ENCODE results near the gene CNTNAP2. TPM values are rescaled to one million over a fixed set of nuclear protein-coding genes. Genes with fewer than 3 reads are reported as not detected.

Gene CNTNAP2
- total RNA-seq, 1 experiment from 2014 or later: 64.5 TPM

DNA sequence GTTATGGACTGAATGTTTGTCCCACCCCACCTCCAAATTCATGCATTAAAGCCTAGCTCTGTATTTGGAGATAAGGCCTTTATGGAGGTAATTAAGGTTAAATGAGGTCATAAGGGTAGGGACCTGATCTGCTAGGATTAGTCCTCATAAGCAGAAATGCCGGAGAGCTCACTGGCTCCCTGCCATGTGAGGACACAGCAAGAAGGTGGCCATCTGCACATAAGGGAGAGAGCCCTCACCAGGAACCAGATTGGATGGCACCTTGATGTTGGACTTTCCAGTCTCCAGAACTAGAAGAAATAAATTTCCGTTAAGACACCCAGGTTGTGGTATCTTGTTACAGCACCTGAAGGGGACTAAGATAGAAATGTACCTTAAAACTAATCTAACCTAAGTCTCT, 1657.9 kb downstream of the CNTNAP2 start:
- H3K4me1 Mint-ChIP-seq: no peaks in the 10 kb centered on the region
- no peak overlapping the region for H4K8ac ChIP-seq (replicated peaks; ENCODE audit: insufficient read length, low read depth, low read length)
- no peaks in the 10 kb centered on the region for H3K27me3 Mint-ChIP-seq (ENCODE audit: low read depth)
- H3K79me1 ChIP-seq (ENCODE audit: insufficient read depth, low read depth, low read length, poor library complexity, severe bottlenecking): no peaks in the 10 kb centered on the region
- H3K4me2 ChIP-seq (ENCODE audit: insufficient read depth, insufficient read length, low read length): no peak overlapping the region
- no peak overlapping the region for H2BK15ac ChIP-seq (ENCODE audit: low read depth, low read length)
- H3K27me3 ChIP-seq (ENCODE audit: insufficient read depth, low read length): no peaks in the 10 kb centered on the region
- no peak for DNase-seq
- H3K4me3 Mint-ChIP-seq: no peak overlapping the region
- H3T11ph ChIP-seq (ENCODE audit: low read length): no peak overlapping the region
- no peaks in the 10 kb centered on the region for H3K23me2 ChIP-seq (ENCODE audit: insufficient read length, low read depth, low read length, poor library complexity, severe bottlenecking)
- no peak overlapping the region for H2BK120ac ChIP-seq (ENCODE audit: low read depth, low read length, poor library complexity, severe bottlenecking)
- no peak overlapping the region for H3K9ac ChIP-seq (ENCODE audit: extremely low read depth, insufficient read length, low read length)
- H3K4ac ChIP-seq (ENCODE audit: low read depth, low read length): no peak overlapping the region
- no peak overlapping the region for H4K91ac ChIP-seq (ENCODE audit: insufficient read length, low read depth, low read length)
- no peak overlapping the region for H2BK5ac ChIP-seq (ENCODE audit: insufficient read length, low read length)
- no peaks in the 10 kb centered on the region for H3K9me3 ChIP-seq (ENCODE audit: control insufficient read depth, low read depth, low read length)
- H3K36me3 Mint-ChIP-seq (ENCODE audit: insufficient read depth in 1 of 3, low read depth in 3 of 3): no peaks in the 10 kb centered on the region
- TF ChIP-seq, protein P1, sequence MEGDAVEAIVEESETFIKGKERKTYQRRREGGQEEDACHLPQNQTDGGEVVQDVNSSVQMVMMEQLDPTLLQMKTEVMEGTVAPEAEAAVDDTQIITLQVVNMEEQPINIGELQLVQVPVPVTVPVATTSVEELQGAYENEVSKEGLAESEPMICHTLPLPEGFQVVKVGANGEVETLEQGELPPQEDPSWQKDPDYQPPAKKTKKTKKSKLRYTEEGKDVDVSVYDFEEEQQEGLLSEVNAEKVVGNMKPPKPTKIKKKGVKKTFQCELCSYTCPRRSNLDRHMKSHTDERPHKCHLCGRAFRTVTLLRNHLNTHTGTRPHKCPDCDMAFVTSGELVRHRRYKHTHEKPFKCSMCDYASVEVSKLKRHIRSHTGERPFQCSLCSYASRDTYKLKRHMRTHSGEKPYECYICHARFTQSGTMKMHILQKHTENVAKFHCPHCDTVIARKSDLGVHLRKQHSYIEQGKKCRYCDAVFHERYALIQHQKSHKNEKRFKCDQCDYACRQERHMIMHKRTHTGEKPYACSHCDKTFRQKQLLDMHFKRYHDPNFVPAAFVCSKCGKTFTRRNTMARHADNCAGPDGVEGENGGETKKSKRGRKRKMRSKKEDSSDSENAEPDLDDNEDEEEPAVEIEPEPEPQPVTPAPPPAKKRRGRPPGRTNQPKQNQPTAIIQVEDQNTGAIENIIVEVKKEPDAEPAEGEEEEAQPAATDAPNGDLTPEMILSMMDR (conservative IDR thresholded peaks at IDR 0.05): no peak
- H3K56ac ChIP-seq (ENCODE audit: insufficient read length, low read depth, low read length): no peak overlapping the region
- no peaks in the 10 kb centered on the region for H3K4me1 ChIP-seq (ENCODE audit: insufficient read depth, low read length)
- H2AK5ac ChIP-seq (ENCODE audit: insufficient read length, low read length): no peak overlapping the region
- no peak overlapping the region for H3K14ac ChIP-seq (ENCODE audit: insufficient read depth, low read length)
- no CpG with 5 or more reads among the region's 2 CpGs for WGBS (ENCODE audit: extremely low coverage, insufficient read length, low lambda C conversion rate)
- H3K9me3 Mint-ChIP-seq: no peaks in the 10 kb centered on the region
- no peak overlapping the region for H4K5ac ChIP-seq (ENCODE audit: insufficient read length, low read depth, low read length)
- H3K27ac Mint-ChIP-seq: no peak overlapping the region
- no peak overlapping the region for H2AFZ ChIP-seq (ENCODE audit: low read length)
- H3K23ac ChIP-seq (ENCODE audit: insufficient read length, low read depth, low read length): no peak overlapping the region
- H3K79me2 ChIP-seq (ENCODE audit: insufficient read depth, low read length): no peaks in the 10 kb centered on the region
- H4K20me1 ChIP-seq (ENCODE audit: control insufficient read depth, insufficient read depth, insufficient read length): no peaks in the 10 kb centered on the region
- H3K27ac ChIP-seq (ENCODE audit: insufficient read length, low read depth, low read length): no peak overlapping the region
- no peak overlapping the region for H3K18ac ChIP-seq (ENCODE audit: insufficient read length, low read depth, low read length)
- no peak overlapping the region for H2BK12ac ChIP-seq (ENCODE audit: insufficient read length, low read depth, low read length)
- H2BK20ac ChIP-seq (ENCODE audit: low read depth, low read length, poor library complexity, severe bottlenecking): no peak overlapping the region
